ENCODE data around the gene SERPINB4.
"Not testable (repeated sequence)": the region's sequence is repeated elsewhere in the genome, so short reads cannot be mapped to it uniquely, and the experiment has no call there.

Gene SERPINB4

GRCh38 chr18:63644142-63644541, at the start of gene SERPINB4:
Gene SERPINB4 (minus strand): TSS chr18:63644256. CDS start chr18:63643577, 679 bp downstream.
- DNase-seq (ENCODE audit: low read depth): not testable (repeated sequence)

- no peak for DNase-seq (ENCODE audit: low read depth)
Measured at GRCh38 chr18:63689064-63689463, 45.0 kb upstream of the SERPINB4 start.

DNA sequence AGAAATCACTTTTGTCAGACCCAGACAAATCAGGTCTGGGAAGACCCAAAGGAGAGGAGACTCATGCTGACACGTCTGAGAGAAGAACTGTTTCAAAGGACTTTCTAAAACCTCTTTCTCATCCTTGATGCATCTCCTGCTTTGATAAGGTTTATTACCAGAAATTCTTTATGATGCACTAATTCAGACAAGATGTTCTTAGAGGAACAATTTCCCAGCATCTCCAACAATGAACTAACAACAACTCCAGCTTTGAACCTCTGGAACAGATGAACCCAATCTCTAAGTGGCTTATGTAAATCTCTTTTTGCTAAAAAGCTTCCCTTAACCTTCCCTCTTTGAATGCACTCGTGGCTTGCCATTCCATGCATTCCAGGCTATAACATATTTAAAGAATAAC, 42.8 kb upstream of the SERPINB4 start:
- DNase-seq (ENCODE audit: low read depth): no peak

DNA sequence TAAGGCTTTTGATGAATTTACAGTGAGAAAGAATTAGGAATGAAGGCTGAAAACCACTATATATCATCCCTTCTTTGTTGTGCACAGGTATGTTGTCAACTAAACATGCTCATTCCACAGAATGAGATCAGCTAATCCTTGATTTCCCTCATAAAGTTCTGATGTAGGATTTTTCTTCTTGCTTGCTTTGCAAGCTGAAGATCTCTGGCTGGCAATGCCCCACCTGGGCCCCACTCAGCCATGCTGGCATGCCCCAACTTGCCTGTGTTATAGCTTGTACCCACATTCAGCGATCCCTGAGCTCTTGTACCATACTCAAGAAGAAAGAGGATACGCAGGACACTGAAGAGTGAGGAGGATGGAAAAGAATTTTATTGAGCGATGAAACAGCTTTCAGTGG, 40.7 kb upstream of the SERPINB4 start:
- no peak for DNase-seq (ENCODE audit: low read depth)

DNA sequence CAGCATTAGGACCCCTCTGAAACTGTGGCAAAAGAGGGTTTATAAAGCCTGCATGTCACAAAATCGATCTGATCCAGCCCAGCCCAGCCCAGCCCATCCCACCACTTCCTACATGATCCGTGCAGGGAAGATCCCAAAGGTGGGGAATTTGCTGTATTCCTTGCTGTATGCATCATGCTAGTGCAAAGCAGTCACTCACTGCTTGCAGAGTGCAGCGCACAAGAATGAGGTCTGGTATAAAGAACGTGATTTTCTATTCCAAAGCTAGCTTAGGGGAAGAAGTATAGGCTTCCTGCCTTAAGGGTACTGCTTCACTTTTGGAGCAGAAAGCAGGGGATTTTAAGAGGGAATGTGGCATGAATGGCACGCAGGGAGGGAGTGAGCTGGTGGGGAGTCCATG, 39.8 kb upstream of the SERPINB4 start:
- DNase-seq (ENCODE audit: low read depth): no peak

GRCh38 chr18:63683152-63683551, 39.1 kb upstream of the SERPINB4 start:
- DNase-seq (ENCODE audit: low read depth): no peak

DNA sequence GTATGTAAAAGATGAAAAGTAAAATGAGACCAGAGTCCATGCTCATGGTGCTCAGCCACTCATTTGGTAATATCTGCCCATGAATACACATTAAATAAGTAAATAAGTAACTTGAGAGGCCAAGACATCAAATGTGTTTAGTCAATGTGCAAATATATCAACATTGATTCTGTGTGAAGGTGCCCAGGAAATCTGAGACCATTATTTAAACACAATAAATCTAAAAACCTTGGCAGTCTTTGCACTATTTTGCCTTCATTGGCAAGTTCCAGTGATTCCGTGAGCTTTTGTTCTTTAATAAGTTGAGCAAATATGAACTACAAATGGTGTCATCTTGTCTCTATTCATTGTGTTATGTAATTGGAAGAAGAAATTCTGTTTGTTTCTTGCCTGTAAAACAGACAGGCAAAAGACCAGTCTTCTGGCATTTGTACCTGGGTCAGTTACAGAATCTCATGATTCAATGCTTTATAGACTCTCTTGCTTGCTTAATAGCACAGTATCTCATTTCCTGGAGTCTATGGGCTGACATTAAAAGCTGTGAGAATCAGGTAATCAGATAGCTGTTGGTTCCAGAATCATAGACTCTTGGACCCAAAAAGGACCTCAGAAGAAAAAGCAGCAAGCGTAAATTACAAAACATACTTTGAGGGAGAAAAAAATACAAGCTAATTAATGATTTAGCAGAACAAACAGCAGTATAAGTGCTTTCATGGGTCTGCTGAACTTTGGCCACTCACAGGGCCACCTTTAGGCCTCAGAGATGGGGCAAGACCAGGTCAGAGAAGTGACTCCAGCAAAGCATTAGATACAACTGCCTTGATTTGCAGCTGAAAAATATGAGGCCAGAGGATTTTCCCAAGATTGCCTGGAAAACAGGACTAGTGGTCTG, 37.6 kb upstream of the SERPINB4 start:
- no peak for DNase-seq (ENCODE audit: low read depth)

GRCh38 chr18:63679820-63680606, 36.0 kb upstream of the SERPINB4 start:
- DNase-seq (ENCODE audit: low read depth): no peak

GRCh38 chr18:63677500-63678225, 33.6 kb upstream of the SERPINB4 start:
- no peak for DNase-seq (ENCODE audit: low read depth)

- no peak for DNase-seq (ENCODE audit: low read depth)
Measured at GRCh38 chr18:63676526-63677323, 32.7 kb upstream of the SERPINB4 start.

GRCh38 chr18:63664571-63664970, 20.5 kb upstream of the SERPINB4 start:
- DNase-seq (ENCODE audit: low read depth): no peak

DNA sequence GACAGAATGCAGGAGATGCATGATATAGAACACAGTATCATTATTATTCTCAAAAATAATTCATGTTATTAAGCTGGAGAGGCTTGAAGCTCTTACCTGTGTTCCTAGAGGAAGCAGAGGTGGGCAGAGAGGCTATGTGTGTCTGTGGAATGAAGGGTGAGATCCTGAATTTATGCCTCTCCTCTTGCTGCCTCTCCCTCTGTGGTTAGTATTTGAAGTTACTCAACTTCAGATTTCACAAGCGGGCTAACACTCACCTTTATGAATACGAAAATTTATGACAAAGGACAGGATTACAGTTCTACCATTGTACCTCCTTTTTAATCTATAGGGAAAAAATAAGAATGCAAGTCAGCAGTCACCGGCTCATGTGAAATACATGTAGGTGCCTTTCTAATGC, 17.7 kb upstream of the SERPINB4 start, which contains the start of gene SERPINB3:
TSS of gene SERPINB3 (minus strand) at position 144 of the 400 bp plus-strand sequence. CDS start 677 bp downstream, outside the sequence.
- DNase-seq (ENCODE audit: low read depth): not testable (repeated sequence)

- not testable (repeated sequence) for DNase-seq (ENCODE audit: low read depth)
Measured at GRCh38 chr18:63658920-63659319, 14.9 kb upstream of the SERPINB4 start.

DNA sequence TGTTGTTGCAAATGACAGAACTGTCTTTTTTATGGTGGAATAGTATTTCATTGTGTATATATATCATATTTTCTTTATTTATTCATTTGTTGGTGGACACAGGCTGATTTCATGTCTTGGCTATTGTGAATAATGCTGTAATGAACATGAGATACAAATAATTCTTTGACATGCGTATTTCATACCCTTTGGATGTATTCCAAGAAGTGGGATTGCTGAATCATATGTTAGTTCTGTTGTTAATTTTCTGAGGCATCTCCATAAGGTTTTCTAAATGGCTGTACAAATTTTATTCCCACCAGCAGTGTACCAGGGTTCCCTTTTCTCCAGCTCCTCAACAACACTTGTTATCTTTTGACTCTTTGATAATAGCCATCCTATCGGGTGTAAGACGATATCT, 6.2 kb upstream of the SERPINB4 start:
- DNase-seq (ENCODE audit: low read depth): not testable (repeated sequence)

- no peak for DNase-seq (ENCODE audit: low read depth)
Measured at GRCh38 chr18:63648241-63648640, 4.2 kb upstream of the SERPINB4 start.

DNA sequence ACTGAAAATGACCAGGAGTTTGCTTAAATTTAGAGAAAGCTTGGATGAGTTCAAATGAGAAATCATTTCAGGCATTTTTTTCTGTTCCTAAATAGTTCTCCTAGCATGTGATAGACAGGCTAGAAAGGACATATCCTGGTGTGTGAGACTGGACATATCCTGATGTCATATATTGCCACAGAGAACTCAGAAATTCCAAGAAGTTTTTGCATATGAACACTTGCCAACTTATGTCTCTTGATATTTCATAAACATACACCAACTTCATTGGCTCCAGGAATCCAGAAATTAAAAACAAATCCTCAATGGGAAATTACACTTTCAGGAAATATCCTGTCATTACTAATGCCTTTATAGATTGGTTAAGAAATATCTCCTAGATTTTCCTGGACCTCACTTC, 2.9 kb upstream of the SERPINB4 start:
- no peak for DNase-seq (ENCODE audit: low read depth)

- not testable (repeated sequence) for DNase-seq (ENCODE audit: low read depth)
Measured at GRCh38 chr18:63644694-63645093, 638 bp upstream of the SERPINB4 start.

GRCh38 chr18:63642668-63643356, 1.2 kb downstream of the SERPINB4 start:
- DNase-seq (ENCODE audit: low read depth): not testable (repeated sequence)

GRCh38 chr18:63641157-63641680, 2.8 kb downstream of the SERPINB4 start:
- DNase-seq (ENCODE audit: low read depth): not testable (repeated sequence)

GRCh38 chr18:63637703-63638102, 6.4 kb downstream of the SERPINB4 start:
- no peak for DNase-seq (ENCODE audit: low read depth)

Measured in stimulated activated CD8-positive, alpha-beta memory T cell treated with anti-CD3 and anti-CD28 coated beads, Interleukin-4, amount 100 ng/mL, for 24 hours (primary cell).